Suprapubic skin (tissue), 3 donors: ENCODE results near the gene ADAR.

ENCODE experiments used
- EP300 ChIP-seq: sonication (generic); formaldehyde crosslinking; IDR thresholded peaks from one replicate; pipeline ENCODE4 v1.6.1; 2017; ENCODE audit warnings: antibody characterized with exemption
- POLR2A ChIP-seq, 2 donors: fragments of 450-650 bp; IDR thresholded peaks; one replicate each; pipeline ENCODE4 v1.6.1; 2017; ENCODE audit warnings: antibody characterized with exemption in 2 of 2, mild to moderate bottlenecking in 2 of 2, moderate library complexity in 2 of 2
- TF ChIP-seq, protein P1 (sequence below), 2 donors: fragments of 200-600 bp in 1 of 2; fragments of 450-650 bp in 1 of 2; sonication (generic) in 1 of 2; IDR thresholded peaks; one replicate each; pipeline ENCODE4 v1.5.1; 2016 to 2019; ENCODE audit warnings: antibody characterized with exemption in 2 of 2, mild to moderate bottlenecking in 1 of 2, moderate library complexity in 1 of 2

DNA sequence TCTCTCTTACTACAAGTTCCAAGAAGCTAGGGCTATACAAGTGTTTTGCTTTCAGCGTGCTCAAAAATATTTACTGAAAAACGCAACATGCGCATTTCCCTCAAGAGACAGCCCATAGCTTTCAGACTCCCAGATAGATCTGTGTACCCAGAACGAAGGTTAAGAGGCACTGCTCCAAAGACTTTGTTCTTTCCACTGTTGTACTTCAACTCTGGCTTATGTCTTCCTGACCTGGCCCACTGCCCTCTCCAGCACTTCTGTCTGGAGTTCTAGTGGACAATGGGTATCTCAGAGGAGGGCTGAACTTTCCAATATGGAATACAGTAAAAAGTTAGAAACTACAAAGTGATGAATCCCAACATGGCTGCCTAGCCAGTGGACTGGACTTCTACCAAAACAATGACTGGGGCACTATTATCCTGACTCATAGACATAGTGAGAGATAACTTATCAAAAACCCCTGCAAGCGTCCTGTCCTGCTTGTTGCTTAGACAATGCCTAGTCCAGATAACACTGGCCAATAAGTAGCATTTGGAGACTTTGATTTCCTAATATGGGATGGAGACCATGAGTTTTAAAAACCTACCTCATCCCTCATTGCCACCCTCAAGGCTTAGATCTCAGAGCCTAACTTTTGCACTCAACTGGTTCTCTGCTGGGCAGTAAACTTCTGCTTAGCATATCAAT, 8.8 kb upstream of the ADAR start:
- TF ChIP-seq, protein P1, sequence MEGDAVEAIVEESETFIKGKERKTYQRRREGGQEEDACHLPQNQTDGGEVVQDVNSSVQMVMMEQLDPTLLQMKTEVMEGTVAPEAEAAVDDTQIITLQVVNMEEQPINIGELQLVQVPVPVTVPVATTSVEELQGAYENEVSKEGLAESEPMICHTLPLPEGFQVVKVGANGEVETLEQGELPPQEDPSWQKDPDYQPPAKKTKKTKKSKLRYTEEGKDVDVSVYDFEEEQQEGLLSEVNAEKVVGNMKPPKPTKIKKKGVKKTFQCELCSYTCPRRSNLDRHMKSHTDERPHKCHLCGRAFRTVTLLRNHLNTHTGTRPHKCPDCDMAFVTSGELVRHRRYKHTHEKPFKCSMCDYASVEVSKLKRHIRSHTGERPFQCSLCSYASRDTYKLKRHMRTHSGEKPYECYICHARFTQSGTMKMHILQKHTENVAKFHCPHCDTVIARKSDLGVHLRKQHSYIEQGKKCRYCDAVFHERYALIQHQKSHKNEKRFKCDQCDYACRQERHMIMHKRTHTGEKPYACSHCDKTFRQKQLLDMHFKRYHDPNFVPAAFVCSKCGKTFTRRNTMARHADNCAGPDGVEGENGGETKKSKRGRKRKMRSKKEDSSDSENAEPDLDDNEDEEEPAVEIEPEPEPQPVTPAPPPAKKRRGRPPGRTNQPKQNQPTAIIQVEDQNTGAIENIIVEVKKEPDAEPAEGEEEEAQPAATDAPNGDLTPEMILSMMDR (IDR thresholded peaks at IDR 0.05), result no peak
- TF ChIP-seq POLR2A (IDR thresholded peaks at IDR 0.05) (no peak), EP300 (no peak)
